Pancreas (tissue), 10 donors: ENCODE data around the gene FBXW4. TPM values are rescaled to one million over a fixed set of nuclear protein-coding genes. Genes with fewer than 3 reads are reported as not detected.

ENCODE experiments used
- ATAC-seq, 4 donors: fragments of 200-7000 bp; cut with Tn5 transposase; one replicate each; pipeline versions ENCODE4 v1.8.0 to v1.9.1; 2020; ENCODE audit warnings: mild to moderate bottlenecking in 4 of 4, moderate library complexity in 4 of 4
- DNase-seq, 6 donors: peaks; one replicate each; pipeline ENCODE4 v3.0.0-alpha.2; 2020
- FAIRE-seq: peaks from 2 replicates; lab custom pipeline; 2012; peaks lifted over from hg19 to GRCh38; lab: Jason Lieb, UNC
- H3K27ac ChIP-seq, 4 donors: fragments of 200-600 bp; sonication (generic); 1 replicate in 3 of 4; 2 replicates in 1 of 4; pipeline versions ENCODE4 v1.5.0 to v1.8.0; 2020
- H3K27me3 ChIP-seq, 4 donors: fragments of 200-600 bp; one replicate each; pipeline ENCODE4 v1.8.0; 2021
- H3K36me3 ChIP-seq, 3 donors: fragments of 200-600 bp; sonication (generic) in 1 of 3; one replicate each; pipeline versions ENCODE4 v1.5.0 to v1.8.0; 2020 to 2021
- H3K4me1 ChIP-seq, 3 donors: fragments of 200-600 bp; one replicate each; pipeline ENCODE4 v1.8.0; 2021
- H3K4me3 ChIP-seq, 4 donors: fragments of 200-600 bp; sonication (generic) in 2 of 4; one replicate each; pipeline versions ENCODE4 v1.5.0 to v1.8.0; 2020 to 2021
- H3K9me3 ChIP-seq, 4 donors: fragments of 200-600 bp; one replicate each; pipeline ENCODE4 v1.8.0; 2021
- WGBS, 2 donors: extraction: QIAGEN DNeasy Blood & Tissue Kit; methylation state at CpG; one replicate each; pipeline ENCODE4 v1.1.7; 2013; 5-methylcytosine and 5-hydroxymethylcytosine counted together
- intact Hi-C, 3 donors: fragments of 100-400 bp; cut with DNase I; formaldehyde crosslinking; loops; one replicate each; pipeline versions ENCODE4 v1.11.1 to v1.14.2; 2022
- polyA plus RNA-seq, 2 donors: library from polyadenylated mRNA; stranded (reverse); fragments of 200-250 nt; gene quantifications; one replicate each; pipeline ENCODE4 v1.2.3, GENCODE V29; 2013
- total RNA-seq, 6 donors: library from RNA; stranded (reverse); fragmentation: NEBNext Ultra II Directional in 4 of 6; extraction: Animal tissue kit (Norgen Biotek cat#: 25700) in 4 of 6; gene quantifications; one replicate each; pipeline versions ENCODE4 v1.2.1 to v1.2.4, GENCODE V29; 2021 to 2023
- TF ChIP-seq, protein P1 (sequence below), 4 donors: fragments of 200-600 bp; sonication (generic) in 3 of 4; IDR thresholded peaks; one replicate each; pipeline versions ENCODE4 v1.5.0 to v1.8.0; 2021; ENCODE audit warnings: antibody characterized with exemption in 4 of 4
- donor health status: healthy with polysubstance abuse.
- donor health status: DM: no; HTN: no; CAD: no; lungs with moderate emphysema.
- donor health status: DM: no; HTN: no; CAD: no.
- donor health status: control.
- donor health status: control.
- donor health status: Bipolar disorder and iron deficiency.
- donor health status: DM: yes; HTN: yes; CAD: no.
- donor health status: DM: no; HTN: no; CAD: no.
- donor health status: DM: no; HTN: no; CAD: no.
- donor health status: DM: yes; HTN: yes; CAD: no.

FBXW4 gene
- total and polyA plus RNA-seq, 8 donors: 32.3 to 49.4 (median 40.0) TPM

DNA sequence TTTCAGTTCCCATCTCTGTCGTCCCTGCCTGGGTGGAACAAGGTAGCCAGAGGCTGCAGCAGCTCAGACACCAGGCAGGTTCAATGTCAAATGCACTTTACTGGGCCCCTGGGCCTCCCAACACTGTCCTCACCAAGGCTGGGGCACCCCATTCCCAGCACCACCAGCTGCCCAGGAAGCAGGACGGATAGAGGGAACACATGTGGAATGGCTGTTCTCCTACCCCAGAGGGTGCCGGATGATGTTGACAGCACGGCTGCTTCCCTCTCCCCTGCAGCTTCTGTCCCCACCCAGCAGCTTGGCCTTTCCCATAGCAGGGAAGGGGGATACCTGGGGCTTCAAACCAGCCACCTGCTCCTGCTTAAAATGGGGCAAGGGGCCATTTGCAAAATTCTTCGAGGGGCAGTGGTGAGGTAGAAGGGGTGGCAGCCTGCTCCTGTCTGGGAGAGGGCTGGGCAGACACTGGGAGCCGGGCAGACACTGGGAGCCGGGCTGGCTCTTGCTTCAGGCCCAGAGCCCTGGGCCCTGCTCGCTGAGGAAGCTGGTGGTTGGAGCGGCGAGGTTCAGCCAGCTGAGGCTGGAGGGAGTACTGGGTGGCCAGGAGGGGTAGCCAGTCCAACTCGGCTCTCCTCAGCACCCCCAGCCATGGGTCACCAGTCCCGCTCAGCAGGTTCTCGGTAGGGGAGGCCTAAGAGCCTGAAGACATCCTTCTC, 116.0 kb downstream of the FBXW4 start:
- Histone ChIP-seq H3K4me3 (no peak overlapping the region), H3K36me3 (peaks cover 0 to 16% (median 0%) of the 10 kb centered on the region in 3 donors), H3K27ac (no peak overlapping the region), H3K9me3 (no peaks in the 10 kb centered on the region), H3K27me3 (no peaks in the 10 kb centered on the region), H3K4me1 (no peaks in the 10 kb centered on the region)
- ATAC-seq (no peak), DNase-seq (no peak), FAIRE-seq (no peak)
- intact Hi-C loops: loop anchor here in 1 of 3 donors (10.0 kb wide), 2 partner anchors 304 to 364 kb away; no protein-coding TSS in a partner anchor
- TF ChIP-seq, protein P1, sequence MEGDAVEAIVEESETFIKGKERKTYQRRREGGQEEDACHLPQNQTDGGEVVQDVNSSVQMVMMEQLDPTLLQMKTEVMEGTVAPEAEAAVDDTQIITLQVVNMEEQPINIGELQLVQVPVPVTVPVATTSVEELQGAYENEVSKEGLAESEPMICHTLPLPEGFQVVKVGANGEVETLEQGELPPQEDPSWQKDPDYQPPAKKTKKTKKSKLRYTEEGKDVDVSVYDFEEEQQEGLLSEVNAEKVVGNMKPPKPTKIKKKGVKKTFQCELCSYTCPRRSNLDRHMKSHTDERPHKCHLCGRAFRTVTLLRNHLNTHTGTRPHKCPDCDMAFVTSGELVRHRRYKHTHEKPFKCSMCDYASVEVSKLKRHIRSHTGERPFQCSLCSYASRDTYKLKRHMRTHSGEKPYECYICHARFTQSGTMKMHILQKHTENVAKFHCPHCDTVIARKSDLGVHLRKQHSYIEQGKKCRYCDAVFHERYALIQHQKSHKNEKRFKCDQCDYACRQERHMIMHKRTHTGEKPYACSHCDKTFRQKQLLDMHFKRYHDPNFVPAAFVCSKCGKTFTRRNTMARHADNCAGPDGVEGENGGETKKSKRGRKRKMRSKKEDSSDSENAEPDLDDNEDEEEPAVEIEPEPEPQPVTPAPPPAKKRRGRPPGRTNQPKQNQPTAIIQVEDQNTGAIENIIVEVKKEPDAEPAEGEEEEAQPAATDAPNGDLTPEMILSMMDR (IDR thresholded peaks at IDR 0.05): no peak
- WGBS, 2 donors: 87 to 89% methylated on average over 13 of the region's 13 CpGs

DNA sequence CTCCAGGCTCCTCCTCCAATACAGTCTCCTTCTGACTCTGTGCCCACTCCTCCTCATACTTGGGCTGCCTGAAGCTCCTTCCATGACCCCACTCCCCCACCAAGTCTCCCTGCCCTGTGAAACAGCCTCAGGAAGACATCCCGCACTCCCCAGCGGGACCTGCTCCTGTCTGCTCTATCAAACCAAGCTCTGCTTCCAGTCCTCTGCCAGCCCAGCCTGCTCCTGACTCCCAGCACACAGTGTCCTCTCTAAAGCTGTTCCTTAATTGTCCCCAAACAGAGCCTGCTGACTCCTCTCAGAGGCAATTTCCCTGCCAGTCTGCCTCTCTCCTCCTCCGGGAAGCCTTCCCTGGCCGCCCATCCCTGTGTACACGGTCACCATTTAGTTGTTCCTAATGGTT, 116.8 kb downstream of the FBXW4 start:
- Histone ChIP-seq H3K27ac (no peak overlapping the region), H3K4me1 (no peaks in the 10 kb centered on the region), H3K27me3 (no peaks in the 10 kb centered on the region), H3K36me3 (peaks cover 0 to 16% (median 0%) of the 10 kb centered on the region in 3 donors), H3K4me3 (no peak overlapping the region), H3K9me3 (no peaks in the 10 kb centered on the region)
- TF ChIP-seq, protein P1 (IDR thresholded peaks at IDR 0.05): no peak
- intact Hi-C loops: loop anchor here in 1 of 3 donors (10.0 kb wide), 2 partner anchors 303 to 363 kb away; no protein-coding TSS in a partner anchor
- ATAC-seq (no peak), DNase-seq (no peak), FAIRE-seq (no peak)
- WGBS, 2 donors: 86 to 92% methylated on average over 5 of the region's 5 CpGs

- TF ChIP-seq, protein P1 (IDR thresholded peaks at IDR 0.05): no peak
- H3K9me3 ChIP-seq: no peaks in the 10 kb centered on the region
- H3K27ac ChIP-seq: no peak overlapping the region
- WGBS, 2 donors: 86 to 89% methylated on average over 7 of the region's 7 CpGs
- H3K4me1 ChIP-seq: no peaks in the 10 kb centered on the region
- intact Hi-C loops: loop anchor here in 1 of 3 donors (10.0 kb wide), 2 partner anchors 302 to 362 kb away; no protein-coding TSS in a partner anchor
- no peak overlapping the region for H3K4me3 ChIP-seq
- FAIRE-seq: no peak
- no peak for ATAC-seq
- DNase-seq: no peak
- H3K27me3 ChIP-seq: no peaks in the 10 kb centered on the region
- peaks cover 0 to 16% (median 0%) of the 10 kb centered on the region in 3 donors for H3K36me3 ChIP-seq
Observed at GRCh38 chr10:101577121-101577871, 117.7 kb downstream of the FBXW4 start.

DNA sequence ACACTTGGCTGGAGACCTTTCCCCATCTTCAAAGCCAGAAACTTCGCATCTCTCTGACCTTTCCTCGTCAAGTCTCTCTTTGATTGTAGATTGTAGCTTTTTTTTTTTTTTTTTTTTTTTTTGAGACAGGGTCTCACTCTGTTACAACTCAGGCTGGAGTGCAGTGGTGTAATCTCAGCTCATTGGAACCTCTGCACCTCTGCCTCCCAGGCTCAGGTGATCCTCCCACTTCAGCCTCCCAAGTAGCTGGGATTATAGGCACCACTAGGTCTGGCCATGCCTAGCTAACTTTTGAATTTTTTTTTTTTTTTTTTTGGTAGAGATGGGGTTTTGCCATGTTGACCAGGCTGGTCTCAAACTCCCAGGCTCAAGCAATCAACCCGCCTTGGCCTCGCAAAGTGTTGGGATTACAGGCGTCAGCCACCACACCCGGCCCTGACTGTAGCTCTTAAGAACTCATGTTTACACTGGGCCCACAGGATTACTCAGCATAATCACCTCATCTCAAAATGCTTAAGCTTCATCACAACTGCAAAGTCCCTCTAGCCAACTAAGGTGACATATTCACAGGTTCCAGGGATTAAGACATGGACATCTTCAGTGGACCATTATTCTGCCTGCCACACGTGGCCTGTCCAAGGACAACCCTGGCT, 118.6 kb downstream of the FBXW4 start:
- Histone ChIP-seq H3K27me3 (no peaks in the 10 kb centered on the region), H3K4me3 (no peak overlapping the region), H3K36me3 (peaks cover 0 to 16% (median 0%) of the 10 kb centered on the region in 3 donors), H3K4me1 (no peaks in the 10 kb centered on the region), H3K9me3 (no peaks in the 10 kb centered on the region), H3K27ac (no peak overlapping the region)
- ATAC-seq (no peak), DNase-seq (no peak), FAIRE-seq (no peak)
- 89 to 91% methylated on average over 7 of the region's 7 CpGs for WGBS, 2 donors
- TF ChIP-seq, protein P1 (IDR thresholded peaks at IDR 0.05): no peak
- intact Hi-C loops: loop anchor here in 1 of 3 donors (10.0 kb wide), 2 partner anchors 302 to 362 kb away; no protein-coding TSS in a partner anchor
